Activated CD8-positive, alpha-beta memory T cell treated with anti-CD3 and anti-CD28 coated beads, Interleukin-2, amount 50 U/mL, for 24 hours (primary cell): ENCODE measurements around the gene CUL2.
"Not testable (repeated sequence)": the region's sequence is repeated elsewhere in the genome, so short reads cannot be mapped to it uniquely, and the experiment has no call there.

Experiments used
- DNase-seq: peaks from one replicate; pipeline ENCODE4 v3.0.0-alpha.2; 2020; ENCODE audit errors: extremely low read depth

Gene CUL2

DNA sequence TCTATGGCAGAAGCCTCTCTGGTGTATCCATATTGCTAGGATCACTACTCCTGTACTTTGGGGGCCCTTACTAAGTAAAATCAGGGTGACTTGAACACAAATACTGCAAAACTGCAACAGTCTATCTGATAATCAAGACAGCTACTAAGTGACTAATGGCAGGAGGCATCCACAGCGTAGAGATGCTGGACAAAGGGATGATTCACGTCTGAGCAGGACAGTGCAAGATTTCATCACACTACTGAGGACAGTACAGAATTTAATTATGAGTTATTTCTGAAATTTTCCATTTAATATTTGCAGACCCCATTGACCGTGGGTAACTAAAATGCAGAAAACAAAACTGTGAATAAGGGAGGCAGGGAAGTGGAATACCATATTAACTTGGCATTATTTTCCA is 10.4 kb downstream of the CUL2 start:
- DNase-seq = no peak

DNA sequence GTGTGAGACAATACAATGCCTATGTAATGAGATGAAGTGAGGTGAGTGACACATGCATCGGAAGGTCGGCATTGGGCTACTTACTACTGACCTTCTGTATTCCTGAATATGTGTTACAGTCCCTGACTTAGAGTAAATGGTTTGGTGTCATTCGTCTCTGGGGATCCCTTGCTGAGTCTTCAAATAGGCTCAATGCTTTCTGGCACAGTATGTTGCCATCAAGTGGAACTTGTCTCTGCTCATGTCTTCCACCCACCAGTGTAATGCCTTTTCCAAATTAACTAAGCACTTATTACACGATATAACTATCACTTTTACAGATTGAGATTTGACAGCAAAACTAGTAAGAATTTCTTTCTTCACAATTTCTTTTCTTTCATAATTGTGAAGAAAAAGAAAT is 10.9 kb downstream of the CUL2 start:
- no peak for DNase-seq

GRCh38 chr10:35075228-35075627 is 14.9 kb downstream of the CUL2 start:
- no peak for DNase-seq

GRCh38 chr10:35074266-35074665 is 15.9 kb downstream of the CUL2 start:
- no peak for DNase-seq

DNA sequence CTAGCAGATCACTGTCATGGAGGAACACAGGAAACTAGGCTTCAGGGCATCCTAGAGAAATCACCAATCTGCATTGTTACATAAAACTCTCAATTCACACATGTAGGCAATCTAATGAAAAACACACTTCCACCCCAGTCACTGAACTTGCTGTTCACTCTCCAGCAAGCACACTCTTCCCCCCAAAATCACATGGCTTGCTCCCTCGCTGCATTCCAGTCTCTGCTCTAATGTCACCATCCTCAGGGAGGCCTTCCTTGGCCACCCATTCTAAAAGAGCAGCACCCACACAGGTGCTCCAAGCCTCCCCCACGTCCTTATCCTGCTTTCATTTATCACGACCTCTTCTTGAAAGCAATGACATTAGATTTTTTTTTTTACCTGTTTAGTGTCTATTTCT is 19.6 kb downstream of the CUL2 start:
- no peak for DNase-seq

DNA sequence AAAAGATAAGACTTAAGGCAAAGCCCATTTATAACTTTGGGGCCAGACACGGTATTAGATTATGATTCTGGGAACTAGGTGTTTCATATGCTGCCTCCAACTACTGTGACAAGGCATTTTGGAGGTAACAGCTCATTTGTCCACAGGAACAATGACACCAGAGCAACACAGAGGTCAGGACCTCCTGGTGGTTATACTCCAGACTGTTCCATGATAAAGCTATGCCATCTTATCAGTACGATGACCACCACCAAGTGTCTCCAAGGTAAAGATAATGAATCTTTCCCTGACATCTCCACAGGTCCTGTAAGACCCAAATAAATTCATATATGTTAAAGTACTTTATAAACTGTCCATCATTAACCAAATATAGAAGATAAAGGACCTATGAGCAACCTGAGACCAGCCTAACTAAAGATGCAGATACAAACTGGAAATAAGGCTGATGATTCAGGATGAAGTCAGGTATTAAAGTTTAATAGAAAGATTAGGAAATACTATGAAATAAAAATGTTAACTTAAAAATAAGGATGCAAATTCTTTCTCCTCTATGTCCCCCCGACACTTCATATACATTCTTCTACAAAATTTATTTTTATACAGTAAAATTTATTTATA is 26.2 kb downstream of the CUL2 start:
- no peak for DNase-seq

- DNase-seq = no peak
Measured at GRCh38 chr10:35059481-35059880, 30.7 kb downstream of the CUL2 start.

- DNase-seq = no peak
Measured at GRCh38 chr10:35058686-35059085, 31.5 kb downstream of the CUL2 start.

DNA sequence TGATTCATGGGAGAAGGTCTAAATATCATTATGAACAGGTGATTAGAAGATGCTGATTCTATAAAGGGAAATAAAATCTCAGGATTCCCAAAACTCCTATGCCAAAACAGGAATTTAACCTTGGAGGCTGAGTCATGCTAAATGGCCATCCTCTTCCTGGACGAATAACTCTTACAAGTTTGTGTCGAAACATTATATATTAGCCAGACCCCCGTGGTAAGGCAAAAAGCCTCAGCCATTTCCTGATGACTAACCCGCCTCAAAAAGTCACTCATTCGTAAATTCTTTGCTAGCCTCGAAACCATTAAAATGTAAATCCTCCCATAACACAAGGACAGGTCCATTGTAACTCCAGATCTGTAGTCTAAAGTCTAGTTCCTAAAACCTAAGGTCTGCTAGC is 32.0 kb downstream of the CUL2 start:
- DNase-seq = no peak

GRCh38 chr10:35056686-35057085 is 33.5 kb downstream of the CUL2 start:
- DNase-seq = no peak

DNA sequence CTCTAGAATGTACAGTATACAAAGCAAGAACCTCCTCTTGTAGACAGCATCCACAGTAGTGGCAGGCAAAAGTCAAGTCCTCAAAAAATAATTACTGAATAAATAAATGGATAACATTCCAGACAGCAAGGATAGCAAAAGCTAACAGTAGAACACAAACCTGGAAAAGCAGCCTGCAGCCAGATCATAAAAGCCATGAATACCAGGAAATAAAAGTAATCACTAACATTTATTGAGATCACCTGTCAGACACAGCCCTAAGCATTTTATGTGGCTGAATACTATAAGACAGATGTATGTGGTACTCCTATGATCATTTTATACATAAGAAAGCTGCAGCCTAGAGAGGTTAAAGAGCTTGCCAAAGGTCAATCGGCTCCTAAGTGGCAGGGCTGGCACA is 34.0 kb downstream of the CUL2 start:
- no peak for DNase-seq

- no peak for DNase-seq
Measured at GRCh38 chr10:35050568-35050967, 39.6 kb downstream of the CUL2 start.

DNA sequence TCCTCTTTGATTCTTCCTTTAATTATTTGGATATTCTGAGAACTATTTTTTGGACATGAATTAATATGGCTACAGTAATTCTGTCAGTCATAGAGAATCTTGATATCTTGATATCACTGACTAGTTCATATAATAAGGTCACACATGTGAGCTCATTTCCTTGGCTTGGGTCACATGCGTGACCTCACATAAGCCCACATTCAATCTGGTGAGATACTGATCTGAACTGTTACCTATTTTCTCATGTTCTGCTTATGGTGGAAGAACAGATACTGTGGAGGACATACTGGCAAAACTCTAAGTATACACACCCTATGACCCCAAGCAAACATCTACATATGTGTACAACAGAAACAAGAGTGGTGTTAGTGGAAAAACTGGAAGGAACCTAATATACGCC is 44.1 kb downstream of the CUL2 start:
- DNase-seq = no peak

- not testable (repeated sequence) for DNase-seq
Measured at GRCh38 chr10:35045275-35045674, 44.9 kb downstream of the CUL2 start.

DNA sequence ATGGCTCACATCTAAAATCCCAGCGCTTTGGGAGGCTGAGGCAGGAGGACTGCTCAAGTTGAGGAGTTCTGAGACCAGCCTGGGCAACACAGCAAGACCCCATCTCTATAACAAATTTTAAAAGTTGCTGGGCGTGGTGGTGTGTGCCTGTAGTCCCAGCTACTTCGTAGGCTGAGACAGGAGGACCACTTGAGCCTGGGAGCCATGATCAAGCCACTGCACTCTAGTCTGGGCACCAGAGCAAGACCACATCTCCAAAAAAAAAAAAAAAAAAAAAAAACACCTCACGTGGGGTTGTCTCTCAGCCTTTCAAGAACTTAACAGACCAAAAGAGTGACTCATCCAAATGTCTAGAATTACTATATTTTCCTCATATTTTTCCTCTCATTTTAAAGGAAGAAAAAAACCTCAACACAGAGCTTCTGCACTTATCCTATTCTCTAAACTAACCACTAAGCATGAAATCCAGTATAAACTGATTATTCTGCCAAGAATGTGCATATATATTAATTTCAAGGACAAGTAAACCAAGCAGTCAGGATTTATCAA is 46.3 kb downstream of the CUL2 start:
- DNase-seq = no peak

DNA sequence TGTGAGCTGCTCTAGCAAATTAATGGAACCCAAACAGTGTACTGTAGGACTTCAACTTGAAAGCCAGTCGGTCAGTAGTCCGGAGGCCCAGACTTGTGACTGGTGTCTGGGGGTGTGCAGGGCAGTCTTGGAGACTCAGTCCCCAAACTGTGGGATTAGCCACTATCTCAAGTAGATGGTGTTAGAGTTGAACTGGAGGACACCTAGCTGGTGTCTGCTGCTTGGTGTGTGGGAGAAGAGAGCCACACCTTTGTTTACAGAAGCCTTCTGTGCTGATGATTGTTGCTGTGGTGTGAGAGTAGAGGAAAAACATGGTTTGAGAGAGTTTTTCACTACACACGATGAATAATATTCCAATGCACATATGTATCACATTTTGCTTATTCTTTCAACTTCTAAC is 47.4 kb downstream of the CUL2 start:
- no peak for DNase-seq

- no peak for DNase-seq
Measured at GRCh38 chr10:35041502-35041879, 48.6 kb downstream of the CUL2 start.

DNA sequence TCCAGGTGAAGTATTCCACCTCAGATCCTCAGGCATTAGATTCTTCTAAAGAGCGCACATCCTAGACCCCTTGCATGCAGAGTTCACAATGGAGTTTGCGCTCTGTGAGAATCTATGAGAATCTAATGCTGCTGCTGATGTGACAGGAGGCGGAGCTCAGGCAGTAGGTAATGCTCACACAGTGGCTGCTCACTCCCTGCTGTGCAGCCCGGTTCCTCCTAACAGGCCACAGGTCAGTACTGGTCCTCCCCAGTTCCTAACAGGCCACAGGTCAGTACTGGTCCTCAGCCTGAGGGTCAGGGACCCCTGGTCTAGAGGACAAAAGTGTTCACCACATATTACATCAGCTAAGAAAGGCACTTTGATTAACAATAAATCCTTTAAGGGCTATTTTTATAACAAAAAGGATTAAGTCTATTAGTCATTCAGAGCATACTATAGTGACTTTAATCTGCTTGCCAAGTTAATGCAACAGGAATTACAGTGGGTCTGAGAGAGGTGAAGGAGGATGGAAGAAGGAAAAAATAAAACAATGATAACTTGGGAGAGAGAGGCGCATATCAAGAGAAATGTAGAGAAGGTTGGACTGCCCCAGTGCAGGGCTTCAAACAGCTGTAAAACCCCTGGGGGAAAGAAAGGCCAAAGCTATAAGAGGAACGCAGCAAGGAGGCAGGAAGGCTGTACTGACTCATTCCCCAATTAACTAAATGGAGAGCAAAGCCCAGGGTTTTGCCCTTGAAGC is 49.2 kb downstream of the CUL2 start:
- no peak for DNase-seq

GRCh38 chr10:35037104-35037503 is 53.0 kb downstream of the CUL2 start:
- no peak for DNase-seq

DNA sequence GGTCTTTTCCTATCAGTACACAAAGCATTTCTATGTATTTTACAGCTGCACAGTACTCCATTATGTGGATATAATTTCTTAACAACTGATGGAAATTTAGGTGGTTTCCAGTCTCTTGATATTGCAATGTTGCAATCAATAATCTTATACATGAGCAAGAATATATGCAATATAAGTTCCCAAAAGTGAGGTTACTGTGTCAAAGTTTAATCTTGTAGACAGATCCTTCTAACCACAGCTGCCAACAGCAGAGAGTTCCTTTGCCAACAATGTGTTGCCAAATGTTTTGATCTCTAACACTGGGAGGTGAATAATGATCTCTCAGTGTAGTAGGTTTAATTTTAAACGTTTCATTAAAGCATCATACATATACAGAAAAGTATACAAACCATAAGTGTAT is 54.5 kb downstream of the CUL2 start:
- no peak for DNase-seq

GRCh38 chr10:35027567-35027966 is 62.6 kb downstream of the CUL2 start:
- no peak for DNase-seq

DNA sequence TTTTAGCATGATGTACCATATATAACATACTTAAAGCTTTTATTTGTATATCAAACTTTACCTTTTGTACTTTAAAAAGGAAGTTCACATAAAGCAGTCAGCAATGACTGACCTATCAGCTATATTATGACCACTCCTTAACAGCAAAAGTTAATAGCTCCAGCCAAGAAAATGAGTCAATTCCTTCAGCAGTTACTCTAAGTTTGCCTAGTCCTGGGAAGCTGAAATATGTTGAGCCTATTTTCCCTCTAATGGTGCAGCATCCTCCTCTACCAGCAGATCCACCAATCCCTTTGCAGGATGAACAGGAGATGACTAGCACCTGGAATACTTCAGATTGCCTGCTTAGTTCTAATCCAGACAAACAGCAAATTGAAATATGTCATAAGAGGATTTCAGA is 64.2 kb downstream of the CUL2 start:
- no peak for DNase-seq

- DNase-seq = no peak
Measured at GRCh38 chr10:35020481-35020880, 69.7 kb downstream of the CUL2 start.
